ENCODE measurements around the gene SLCO1A2.

- TF ChIP-seq, protein P1, sequence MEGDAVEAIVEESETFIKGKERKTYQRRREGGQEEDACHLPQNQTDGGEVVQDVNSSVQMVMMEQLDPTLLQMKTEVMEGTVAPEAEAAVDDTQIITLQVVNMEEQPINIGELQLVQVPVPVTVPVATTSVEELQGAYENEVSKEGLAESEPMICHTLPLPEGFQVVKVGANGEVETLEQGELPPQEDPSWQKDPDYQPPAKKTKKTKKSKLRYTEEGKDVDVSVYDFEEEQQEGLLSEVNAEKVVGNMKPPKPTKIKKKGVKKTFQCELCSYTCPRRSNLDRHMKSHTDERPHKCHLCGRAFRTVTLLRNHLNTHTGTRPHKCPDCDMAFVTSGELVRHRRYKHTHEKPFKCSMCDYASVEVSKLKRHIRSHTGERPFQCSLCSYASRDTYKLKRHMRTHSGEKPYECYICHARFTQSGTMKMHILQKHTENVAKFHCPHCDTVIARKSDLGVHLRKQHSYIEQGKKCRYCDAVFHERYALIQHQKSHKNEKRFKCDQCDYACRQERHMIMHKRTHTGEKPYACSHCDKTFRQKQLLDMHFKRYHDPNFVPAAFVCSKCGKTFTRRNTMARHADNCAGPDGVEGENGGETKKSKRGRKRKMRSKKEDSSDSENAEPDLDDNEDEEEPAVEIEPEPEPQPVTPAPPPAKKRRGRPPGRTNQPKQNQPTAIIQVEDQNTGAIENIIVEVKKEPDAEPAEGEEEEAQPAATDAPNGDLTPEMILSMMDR (IDR thresholded peaks at IDR 0.05; ENCODE audit: control extremely low read depth in 1 of 3, insufficient read depth in 1 of 3, low read depth in 1 of 3, low read length in 3 of 3): no peak
- no peak for TF ChIP-seq HDAC6 (IDR thresholded peaks at IDR 0.05; ENCODE audit: low read depth, low read length)
- TF ChIP-seq ATF2 (IDR thresholded peaks at IDR 0.05; ENCODE audit: low read length): no peak
- no peak for TF ChIP-seq YY1 (IDR thresholded peaks at IDR 0.05; ENCODE audit: low read depth, low read length)
- TF ChIP-seq, protein P2, sequence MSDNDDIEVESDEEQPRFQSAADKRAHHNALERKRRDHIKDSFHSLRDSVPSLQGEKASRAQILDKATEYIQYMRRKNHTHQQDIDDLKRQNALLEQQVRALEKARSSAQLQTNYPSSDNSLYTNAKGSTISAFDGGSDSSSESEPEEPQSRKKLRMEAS (IDR thresholded peaks at IDR 0.05): no peak
- no peak for TF ChIP-seq ZNF274 (IDR thresholded peaks at IDR 0.05; ENCODE audit: borderline replicate concordance, extremely low read depth, low read length)
- TF ChIP-seq USF2 (IDR thresholded peaks at IDR 0.05; ENCODE audit: low read length): no peak
- no peak for TF ChIP-seq BCL11A (IDR thresholded peaks at IDR 0.05; ENCODE audit: low read depth in 2 of 2, low read length in 2 of 2)
- TF ChIP-seq SIN3A (conservative IDR thresholded peaks at IDR 0.05 in 1 of 2, IDR thresholded peaks at IDR 0.05 in 1 of 2; ENCODE audit: low read depth in 1 of 2, low read length in 2 of 2): no peak
- TF ChIP-seq CHD1 (IDR thresholded peaks at IDR 0.05; ENCODE audit: low read depth, low read length): no peak
- TF ChIP-seq CHD2 (IDR thresholded peaks at IDR 0.05; ENCODE audit: low read length): no peak
- no peak for TF ChIP-seq POLR2A (IDR thresholded peaks at IDR 0.05; ENCODE audit: control extremely low read depth in 1 of 2, low read depth in 2 of 2, low read length in 2 of 2)
These were observed 16.3 kb upstream of the SLCO1A2 start for GRCh38 chr12:21350975-21351374.

Measured in H1 (cell line).